Stimulated activated CD8-positive, alpha-beta memory T cell treated with anti-CD3 and anti-CD28 coated beads, Interleukin-12 subunit alpha, Interleukin-12 subunit beta, amount 100 ng/mL, for 24 hours (primary cell): ENCODE results near the gene DCAF8.

ENCODE experiments used
- DNase-seq: peaks from one replicate; pipeline ENCODE4 v3.0.0-alpha.2; 2020; ENCODE audit errors: extremely low read depth

The DCAF8 gene

DNA sequence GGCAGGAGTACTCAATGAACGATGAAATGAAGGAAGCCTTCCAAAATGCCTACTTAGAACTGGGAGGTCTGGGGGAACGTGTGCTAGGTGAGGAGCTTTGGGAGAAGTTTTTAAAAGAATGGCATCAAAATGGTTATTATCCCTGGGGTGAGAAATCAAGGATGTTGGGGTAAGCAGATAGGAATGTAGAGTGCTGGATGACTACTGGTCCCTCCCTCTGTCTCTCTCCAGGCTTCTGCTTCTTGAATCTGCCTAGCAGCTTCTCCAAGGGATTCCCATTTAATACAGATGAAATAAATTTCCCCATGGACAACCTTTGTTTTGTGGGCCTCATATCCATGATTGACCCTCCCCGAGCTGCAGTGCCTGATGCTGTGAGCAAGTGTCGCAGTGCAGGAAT lies 91.0 kb downstream of the DCAF8 start:
- DNase-seq: no peak

- DNase-seq: no peak
Measured at GRCh38 chr1:160169553-160170399, 92.6 kb downstream of the DCAF8 start.

- no peak for DNase-seq
Measured at GRCh38 chr1:160168609-160169369, 93.6 kb downstream of the DCAF8 start.

- no peak for DNase-seq
Measured at GRCh38 chr1:160168016-160168415, 94.3 kb downstream of the DCAF8 start.

GRCh38 chr1:160167580-160167979 lies 94.8 kb downstream of the DCAF8 start:
- no peak for DNase-seq

GRCh38 chr1:160167056-160167455 lies 95.3 kb downstream of the DCAF8 start:
- DNase-seq: no peak

DNA sequence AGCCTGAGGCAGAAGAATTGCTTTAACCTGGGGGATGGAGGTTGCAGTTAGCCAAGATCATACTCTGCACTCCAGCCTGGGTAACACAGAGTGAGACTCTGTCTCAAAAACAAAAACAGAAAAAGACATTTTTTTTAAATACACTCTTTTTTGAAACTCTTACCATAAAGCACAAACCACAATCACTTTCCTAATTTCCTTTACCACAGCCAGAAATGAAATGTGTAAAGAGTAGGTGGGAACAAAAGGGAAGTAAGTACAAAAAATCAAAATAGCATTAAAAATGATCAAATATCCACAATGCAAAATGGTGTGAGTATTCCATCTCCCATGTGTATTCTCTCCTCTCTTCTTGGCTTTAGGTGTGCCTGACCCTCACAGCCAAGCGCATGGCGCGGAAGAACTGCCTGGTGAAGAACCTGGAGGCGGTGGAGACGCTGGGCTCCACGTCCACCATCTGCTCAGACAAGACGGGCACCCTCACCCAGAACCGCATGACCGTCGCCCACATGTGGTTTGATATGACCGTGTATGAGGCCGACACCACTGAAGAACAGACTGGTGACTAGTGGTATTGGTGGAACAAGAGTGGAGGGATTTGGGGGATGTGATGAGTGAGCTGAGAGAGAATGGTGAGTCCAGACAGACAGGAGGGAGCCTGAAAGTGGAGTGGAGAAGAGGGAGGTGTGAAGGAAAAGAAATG lies 96.0 kb downstream of the DCAF8 start:
- DNase-seq: no peak
